HepG2 (cell line): ENCODE results near the gene TMC4. TPM values are rescaled to one million over a fixed set of nuclear protein-coding genes. Genes with fewer than 3 reads are reported as not detected.

Source experiments
- FOSL1 ChIP-seq: sonication (generic); formaldehyde crosslinking; IDR thresholded peaks from 2 replicates; pipeline ENCODE4 v1.9.0; 2021; ENCODE audit warnings: missing genetic modification reagents, borderline replicate concordance
- FOXO4 ChIP-seq: sonication (generic); formaldehyde crosslinking; conservative IDR thresholded peaks from 2 replicates; pipeline ENCODE4 v1.8.1; 2023; ENCODE audit warnings: missing genetic modification reagents
- MED8 ChIP-seq: sonication (generic); formaldehyde crosslinking; IDR thresholded peaks from 2 replicates; pipeline ENCODE4 v1.8.1; 2023; ENCODE audit warnings: mild to moderate bottlenecking, missing genetic modification reagents; ENCODE audit not compliant: insufficient replicate concordance
- NCOR1 ChIP-seq: fragments of 200-600 bp; sonication (generic); IDR thresholded peaks from 2 replicates; pipeline ENCODE4 v1.7.0; 2017; ENCODE audit warnings: antibody characterized with exemption, low read length, borderline replicate concordance
- SETDB1 ChIP-seq: sonication (generic); formaldehyde crosslinking; IDR thresholded peaks from 2 replicates; pipeline ENCODE4 v1.5.1; 2020; ENCODE audit warnings: missing genetic modification reagents, mild to moderate bottlenecking, borderline replicate concordance
- SRSF1 ChIP-seq: fragments of 200-400 bp; formaldehyde crosslinking; optimal IDR thresholded peaks from 2 replicates; pipeline ENCODE3; 2017; ENCODE audit warnings: mild to moderate bottlenecking, low read depth, low read length, moderate library complexity
- SRSF9 ChIP-seq: fragments of 200-400 bp; formaldehyde crosslinking; IDR thresholded peaks from 2 replicates; pipeline ENCODE4 v1.6.1; 2018; ENCODE audit warnings: borderline replicate concordance, mild to moderate bottlenecking, low read depth, low read length; ENCODE audit not compliant: insufficient read depth, poor library complexity, severe bottlenecking
- TOPORS ChIP-seq: sonication (generic); formaldehyde crosslinking; IDR thresholded peaks from 2 replicates; pipeline ENCODE4 v1.8.0; 2023; ENCODE audit warnings: mild to moderate bottlenecking, missing genetic modification reagents
- ZBTB39 ChIP-seq: sonication (generic); formaldehyde crosslinking; IDR thresholded peaks from 2 replicates; pipeline ENCODE4 v1.5.0; 2020; ENCODE audit warnings: missing genetic modification reagents
- ZNF230 ChIP-seq: sonication (generic); formaldehyde crosslinking; IDR thresholded peaks from 2 replicates; pipeline ENCODE4 v1.4.0; 2020; ENCODE audit warnings: mild to moderate bottlenecking, missing genetic modification reagents
- ZNF264 ChIP-seq: sonication (generic); formaldehyde crosslinking; IDR thresholded peaks from 2 replicates; pipeline ENCODE4 v1.4.0; 2020; ENCODE audit warnings: missing genetic modification reagents
- ZNF317 ChIP-seq: sonication (generic); formaldehyde crosslinking; IDR thresholded peaks from 2 replicates; pipeline ENCODE4 v1.5.0; 2020; ENCODE audit warnings: mild to moderate bottlenecking, missing genetic modification reagents
- ZNF547 ChIP-seq: sonication (generic); formaldehyde crosslinking; IDR thresholded peaks from 2 replicates; pipeline ENCODE4 v1.5.1; 2020; ENCODE audit warnings: mild to moderate bottlenecking, missing genetic modification reagents
- ZNF850 ChIP-seq: sonication (generic); formaldehyde crosslinking; conservative IDR thresholded peaks from 2 replicates; pipeline ENCODE4 v1.9.0; 2021; ENCODE audit warnings: mild to moderate bottlenecking, missing genetic modification reagents
- ZNF879 ChIP-seq: sonication (generic); formaldehyde crosslinking; IDR thresholded peaks from 2 replicates; pipeline ENCODE4 v1.8.1; 2023; ENCODE audit warnings: missing genetic modification reagents
- polyA plus RNA-seq, 8 experiments: library from polyadenylated mRNA; depleted of rRNA in 3 of 8; stranded (reverse) in 7 of 8; unstranded in 1 of 8; fragments of >200 nt; fragmentation: Illumina TruSeq in 4 of 8; extraction: Trizol in 4 of 8; gene quantifications; 2 replicates each; pipeline versions ENCODE4 v1.2.1 to v1.2.3, GENCODE V29; 2011 to 2016; ENCODE audit warnings: low read depth in 4 of 8, missing spikeins in 1 of 8, mixed read lengths in 1 of 8; ENCODE audit not compliant: insufficient read depth in 1 of 8
- total RNA-seq, 5 experiments: library from RNA; depleted of rRNA; stranded (reverse); fragments of >200 nt; fragmentation: Illumina TruSeq; extraction: Trizol; gene quantifications; 2 replicates each; pipeline ENCODE4 v1.2.3, GENCODE V29; 2016; ENCODE audit warnings: low read depth in 1 of 5
- TF ChIP-seq, protein P1 (sequence below): sonication (generic); formaldehyde crosslinking; IDR thresholded peaks from 2 replicates; pipeline ENCODE4 v1.4.0; 2020; ENCODE audit warnings: mild to moderate bottlenecking, missing genetic modification reagents
- TF ChIP-seq, protein P2 (sequence below): sonication (generic); formaldehyde crosslinking; IDR thresholded peaks from 2 replicates; pipeline ENCODE4 v1.9.0; 2022; ENCODE audit warnings: missing genetic modification reagents, mild to moderate bottlenecking, borderline replicate concordance
- TF ChIP-seq, protein P3 (sequence below): IDR thresholded peaks from 2 replicates; pipeline ENCODE4 v1.6.1; 2016; ENCODE audit warnings: missing compliant biosample characterization, missing genetic modification reagents, borderline replicate concordance

TMC4 gene
- total and polyA plus RNA-seq, 2 of the 13 experiments (the other 11 are each of a cell fraction or from before 2014, with no cell fraction given): 0.13 to 0.24 TPM

GRCh38 chr19:54191011-54191810, 18.3 kb upstream of the TMC4 start, which contains the start of gene TSEN34 (continued):
- TF ChIP-seq, protein P1, sequence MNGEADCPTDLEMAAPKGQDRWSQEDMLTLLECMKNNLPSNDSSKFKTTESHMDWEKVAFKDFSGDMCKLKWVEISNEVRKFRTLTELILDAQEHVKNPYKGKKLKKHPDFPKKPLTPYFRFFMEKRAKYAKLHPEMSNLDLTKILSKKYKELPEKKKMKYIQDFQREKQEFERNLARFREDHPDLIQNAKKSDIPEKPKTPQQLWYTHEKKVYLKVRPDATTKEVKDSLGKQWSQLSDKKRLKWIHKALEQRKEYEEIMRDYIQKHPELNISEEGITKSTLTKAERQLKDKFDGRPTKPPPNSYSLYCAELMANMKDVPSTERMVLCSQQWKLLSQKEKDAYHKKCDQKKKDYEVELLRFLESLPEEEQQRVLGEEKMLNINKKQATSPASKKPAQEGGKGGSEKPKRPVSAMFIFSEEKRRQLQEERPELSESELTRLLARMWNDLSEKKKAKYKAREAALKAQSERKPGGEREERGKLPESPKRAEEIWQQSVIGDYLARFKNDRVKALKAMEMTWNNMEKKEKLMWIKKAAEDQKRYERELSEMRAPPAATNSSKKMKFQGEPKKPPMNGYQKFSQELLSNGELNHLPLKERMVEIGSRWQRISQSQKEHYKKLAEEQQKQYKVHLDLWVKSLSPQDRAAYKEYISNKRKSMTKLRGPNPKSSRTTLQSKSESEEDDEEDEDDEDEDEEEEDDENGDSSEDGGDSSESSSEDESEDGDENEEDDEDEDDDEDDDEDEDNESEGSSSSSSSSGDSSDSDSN: peak; percentile 90; the same call in 1 of the 2 replicates
- TF ChIP-seq NCOR1: peak; percentile 16; the same call in 1 of the 2 replicates
- TF ChIP-seq ZBTB39: no peak
- peak; percentile 59 for TF ChIP-seq MED8 (CRISPR knock-in tag)
- no peak for TF ChIP-seq ZNF264 (CRISPR knock-in tag)
- TF ChIP-seq TOPORS: no peak
- TF ChIP-seq ZNF547 (CRISPR knock-in tag): peak; percentile 68; the same call in 1 of the 2 replicates
- TF ChIP-seq, protein P2, sequence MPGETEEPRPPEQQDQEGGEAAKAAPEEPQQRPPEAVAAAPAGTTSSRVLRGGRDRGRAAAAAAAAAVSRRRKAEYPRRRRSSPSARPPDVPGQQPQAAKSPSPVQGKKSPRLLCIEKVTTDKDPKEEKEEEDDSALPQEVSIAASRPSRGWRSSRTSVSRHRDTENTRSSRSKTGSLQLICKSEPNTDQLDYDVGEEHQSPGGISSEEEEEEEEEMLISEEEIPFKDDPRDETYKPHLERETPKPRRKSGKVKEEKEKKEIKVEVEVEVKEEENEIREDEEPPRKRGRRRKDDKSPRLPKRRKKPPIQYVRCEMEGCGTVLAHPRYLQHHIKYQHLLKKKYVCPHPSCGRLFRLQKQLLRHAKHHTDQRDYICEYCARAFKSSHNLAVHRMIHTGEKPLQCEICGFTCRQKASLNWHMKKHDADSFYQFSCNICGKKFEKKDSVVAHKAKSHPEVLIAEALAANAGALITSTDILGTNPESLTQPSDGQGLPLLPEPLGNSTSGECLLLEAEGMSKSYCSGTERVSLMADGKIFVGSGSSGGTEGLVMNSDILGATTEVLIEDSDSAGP: peak; percentile 48; the same call in 1 of the 2 replicates
- 0 out of 2 replicates have a peak, but pooled peaks have one; percentile 77 for TF ChIP-seq FOXO4 (CRISPR knock-in tag)
- no peak for TF ChIP-seq ZNF850 (CRISPR knock-in tag)
- 0 out of 2 replicates have a peak, but pooled peaks have one; percentile 7 for TF ChIP-seq FOSL1 (CRISPR knock-in tag)
- no peak for TF ChIP-seq SRSF9
- TF ChIP-seq SETDB1 (CRISPR knock-in tag): no peak
- TF ChIP-seq SRSF1: peak; percentile 60
- no peak for TF ChIP-seq ZNF317 (CRISPR knock-in tag)
- TF ChIP-seq, protein P3, sequence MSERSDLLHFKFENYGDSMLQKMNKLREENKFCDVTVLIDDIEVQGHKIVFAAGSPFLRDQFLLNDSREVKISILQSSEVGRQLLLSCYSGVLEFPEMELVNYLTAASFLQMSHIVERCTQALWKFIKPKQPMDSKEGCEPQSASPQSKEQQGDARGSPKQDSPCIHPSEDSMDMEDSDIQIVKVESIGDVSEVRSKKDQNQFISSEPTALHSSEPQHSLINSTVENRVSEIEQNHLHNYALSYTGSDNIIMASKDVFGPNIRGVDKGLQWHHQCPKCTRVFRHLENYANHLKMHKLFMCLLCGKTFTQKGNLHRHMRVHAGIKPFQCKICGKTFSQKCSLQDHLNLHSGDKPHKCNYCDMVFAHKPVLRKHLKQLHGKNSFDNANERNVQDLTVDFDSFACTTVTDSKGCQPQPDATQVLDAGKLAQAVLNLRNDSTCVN (CRISPR knock-in tag): no peak; the same call in 1 of the 2 replicates
- no peak for TF ChIP-seq ZNF879 (CRISPR knock-in tag)
- TF ChIP-seq ZNF230 (CRISPR knock-in tag): peak; percentile 26; the same call in 1 of the 2 replicates
